ENCODE measurements around the gene USP7.

DNA sequence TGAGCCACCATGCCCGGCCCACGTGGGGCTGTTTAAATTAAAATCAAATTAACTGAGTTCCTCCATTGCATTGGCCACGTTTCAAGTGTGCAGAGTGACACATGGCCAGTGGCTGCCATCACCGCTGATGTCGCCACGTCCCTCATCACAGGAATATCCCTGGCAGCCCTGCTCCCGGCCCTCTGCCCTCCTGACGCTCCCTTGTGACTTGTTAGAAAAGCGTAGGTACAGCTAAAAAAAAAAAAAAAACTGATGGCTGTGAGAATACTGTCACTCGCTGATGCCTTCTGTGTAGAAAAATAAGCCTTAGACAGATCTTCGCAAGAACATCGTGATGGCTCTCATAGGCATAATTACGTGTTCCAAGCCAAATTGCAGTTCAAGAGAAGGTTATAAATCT, 116.6 kb downstream of the USP7 start:
- TF ChIP-seq, protein P1, sequence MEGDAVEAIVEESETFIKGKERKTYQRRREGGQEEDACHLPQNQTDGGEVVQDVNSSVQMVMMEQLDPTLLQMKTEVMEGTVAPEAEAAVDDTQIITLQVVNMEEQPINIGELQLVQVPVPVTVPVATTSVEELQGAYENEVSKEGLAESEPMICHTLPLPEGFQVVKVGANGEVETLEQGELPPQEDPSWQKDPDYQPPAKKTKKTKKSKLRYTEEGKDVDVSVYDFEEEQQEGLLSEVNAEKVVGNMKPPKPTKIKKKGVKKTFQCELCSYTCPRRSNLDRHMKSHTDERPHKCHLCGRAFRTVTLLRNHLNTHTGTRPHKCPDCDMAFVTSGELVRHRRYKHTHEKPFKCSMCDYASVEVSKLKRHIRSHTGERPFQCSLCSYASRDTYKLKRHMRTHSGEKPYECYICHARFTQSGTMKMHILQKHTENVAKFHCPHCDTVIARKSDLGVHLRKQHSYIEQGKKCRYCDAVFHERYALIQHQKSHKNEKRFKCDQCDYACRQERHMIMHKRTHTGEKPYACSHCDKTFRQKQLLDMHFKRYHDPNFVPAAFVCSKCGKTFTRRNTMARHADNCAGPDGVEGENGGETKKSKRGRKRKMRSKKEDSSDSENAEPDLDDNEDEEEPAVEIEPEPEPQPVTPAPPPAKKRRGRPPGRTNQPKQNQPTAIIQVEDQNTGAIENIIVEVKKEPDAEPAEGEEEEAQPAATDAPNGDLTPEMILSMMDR (IDR thresholded peaks at IDR 0.05; ENCODE audit: low read length) = no peak
- no peak for TF ChIP-seq EZH2 (optimal IDR thresholded peaks at IDR 0.05; ENCODE audit: low read depth, low read length)
